HG02938 (cell line): Measurements from ENCODE around the gene SGTB.
"Not testable (repeated sequence)": the region's sequence is repeated elsewhere in the genome, so short reads cannot be mapped to it uniquely, and the experiment has no call there.

Source experiments
- ATAC-seq: cut with Tn5 transposase; IDR thresholded peaks from one replicate; pipeline ENCODE4 v1.9.1; 2021; ENCODE audit warnings: mild to moderate bottlenecking, moderate library complexity; ENCODE audit not compliant: unreplicated experiment

SGTB gene

DNA sequence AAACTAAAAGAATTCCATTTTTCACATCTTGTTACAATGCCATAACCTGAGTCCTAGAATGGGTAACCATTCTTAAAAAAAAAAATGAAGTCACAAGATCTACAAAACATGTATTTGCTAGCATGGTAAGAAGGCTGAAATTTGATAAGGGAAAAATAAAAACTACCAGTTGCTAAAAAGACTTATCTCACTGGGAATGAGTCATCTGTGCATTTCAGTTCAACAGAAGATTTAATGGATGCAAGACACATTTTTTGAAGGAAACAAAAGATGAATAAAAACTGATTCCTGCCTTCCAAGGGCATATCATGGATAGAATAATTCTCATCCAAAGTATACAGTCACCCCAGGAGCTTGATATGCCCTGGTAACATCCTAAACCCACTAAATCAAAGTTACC lies 47.2 kb downstream of the SGTB start:
- no peak for ATAC-seq

DNA sequence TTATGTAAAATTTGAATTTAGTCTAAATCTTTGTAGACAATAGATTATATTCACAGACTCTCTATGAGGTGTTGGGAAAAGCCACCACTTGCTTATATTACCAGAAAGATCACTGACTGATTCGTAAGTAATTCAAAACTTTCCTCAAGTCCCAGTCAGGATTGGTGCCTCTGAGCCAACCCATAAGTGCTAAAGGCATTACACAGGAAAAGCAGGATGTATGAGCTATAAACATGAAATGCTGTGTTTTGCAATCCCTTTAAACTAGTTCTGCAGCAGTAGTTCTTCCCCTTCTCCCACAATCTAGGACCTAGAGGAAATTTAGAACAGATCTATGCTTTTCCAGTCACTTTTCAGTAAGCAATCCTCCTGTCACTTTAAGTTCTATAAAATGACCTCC lies 49.1 kb downstream of the SGTB start:
- ATAC-seq: no peak

DNA sequence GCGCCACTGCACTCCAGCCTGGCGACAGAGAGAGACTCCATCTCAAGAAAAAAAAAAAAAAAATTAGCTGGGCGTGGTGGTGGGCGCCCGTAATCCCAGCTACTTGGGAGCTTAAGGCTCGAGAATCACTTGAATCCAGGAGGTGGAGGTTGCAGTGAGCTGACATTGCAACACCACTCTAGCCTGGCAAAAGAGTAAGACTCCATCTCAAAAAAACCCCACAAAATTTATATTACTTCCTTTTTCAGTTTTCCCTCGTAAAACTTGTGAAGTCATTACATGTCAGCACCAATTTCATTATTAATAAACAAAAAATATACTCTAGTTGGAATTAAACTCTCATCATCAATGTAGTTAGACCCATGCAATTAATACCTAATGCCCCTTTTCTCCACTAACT lies 53.2 kb downstream of the SGTB start:
- no peak for ATAC-seq

DNA sequence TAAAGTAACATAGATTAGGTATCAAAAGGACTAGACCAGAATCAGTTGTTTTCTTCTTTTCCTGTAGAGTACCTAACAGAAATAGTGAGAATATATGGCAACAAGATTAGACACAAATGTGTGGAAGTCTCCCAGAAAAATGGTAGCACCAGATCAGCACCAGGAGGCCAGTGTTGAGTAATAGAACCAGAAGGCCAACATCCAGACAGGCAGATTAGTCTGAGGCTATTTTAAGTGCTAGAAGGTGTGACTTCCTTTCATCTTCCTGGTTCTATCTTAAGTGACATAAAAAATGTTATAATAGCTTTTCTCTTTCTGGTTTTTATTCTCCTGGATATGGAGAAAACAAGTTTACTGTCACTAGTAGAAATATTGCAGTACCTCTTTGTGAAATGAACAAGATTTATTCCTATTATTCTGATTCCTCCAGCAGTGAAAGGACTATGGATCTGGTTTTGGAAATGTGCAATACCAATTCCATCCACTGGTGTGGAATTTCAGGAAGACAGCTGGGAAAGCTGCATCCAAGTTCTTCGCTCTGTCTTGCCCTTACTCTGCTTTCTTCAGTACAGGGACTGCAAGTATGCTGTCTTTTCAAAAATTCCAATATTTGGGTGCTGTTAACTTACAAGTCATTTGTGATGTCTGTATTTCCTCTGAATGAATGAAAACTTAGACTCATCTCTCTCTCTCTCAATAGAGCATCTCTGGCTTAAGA lies 57.9 kb downstream of the SGTB start:
- no peak for ATAC-seq

DNA sequence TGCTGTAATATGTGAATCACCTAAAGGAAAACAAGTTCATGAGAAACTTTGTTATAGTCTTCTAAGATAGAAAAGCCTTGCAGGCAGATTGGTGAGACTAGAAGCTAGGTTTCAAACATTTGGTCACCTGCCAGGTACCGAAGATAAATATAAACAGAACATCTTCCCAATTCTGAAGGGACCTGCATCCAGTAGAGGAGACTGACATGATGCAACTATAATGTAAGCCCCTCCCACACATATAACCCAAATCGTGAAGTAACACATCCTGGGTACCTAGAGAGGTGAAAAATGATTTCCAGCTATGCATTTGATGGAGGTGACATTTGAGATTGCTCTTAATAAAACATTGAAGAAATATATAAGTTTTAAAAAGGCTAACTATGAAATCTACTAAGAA lies 67.2 kb downstream of the SGTB start:
- ATAC-seq: no peak

DNA sequence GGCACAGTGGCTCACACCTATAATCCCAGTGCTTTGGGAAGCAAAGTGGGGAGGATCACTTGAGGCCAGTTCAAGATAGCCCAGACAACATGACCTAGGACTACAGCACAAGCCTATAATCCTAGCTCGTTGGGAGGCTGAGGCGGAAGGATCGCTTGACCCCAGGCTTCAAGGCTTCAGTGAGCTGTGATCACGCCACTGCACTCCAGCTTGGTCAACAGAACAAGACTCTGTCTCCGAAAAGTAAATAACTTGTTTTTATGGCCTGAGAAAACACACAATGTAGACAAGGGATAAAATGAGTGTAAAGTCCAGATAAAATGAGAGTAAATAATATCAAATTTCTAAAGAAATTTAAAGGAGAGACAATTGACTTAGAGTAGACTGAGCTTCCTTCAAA lies 70.8 kb downstream of the SGTB start:
- no peak for ATAC-seq

DNA sequence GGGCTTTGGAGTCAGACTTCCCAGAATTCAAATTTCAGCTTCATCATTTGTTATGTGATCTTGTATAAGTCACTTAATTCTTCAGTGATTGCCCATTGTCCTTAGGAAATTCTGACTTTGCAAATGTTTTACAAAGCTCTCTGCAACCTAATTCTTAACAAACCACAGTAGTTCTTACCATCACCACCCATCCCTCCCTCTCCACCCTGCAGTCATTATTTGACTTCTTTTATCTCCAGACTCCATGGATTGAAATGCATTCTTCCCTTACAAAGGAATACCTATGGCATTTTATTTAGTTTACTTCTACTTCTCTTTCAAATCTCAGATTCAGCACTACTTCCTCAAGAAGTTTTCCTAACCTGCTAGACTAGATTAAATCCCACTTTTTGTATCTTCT lies 74.0 kb downstream of the SGTB start:
- ATAC-seq: no peak

DNA sequence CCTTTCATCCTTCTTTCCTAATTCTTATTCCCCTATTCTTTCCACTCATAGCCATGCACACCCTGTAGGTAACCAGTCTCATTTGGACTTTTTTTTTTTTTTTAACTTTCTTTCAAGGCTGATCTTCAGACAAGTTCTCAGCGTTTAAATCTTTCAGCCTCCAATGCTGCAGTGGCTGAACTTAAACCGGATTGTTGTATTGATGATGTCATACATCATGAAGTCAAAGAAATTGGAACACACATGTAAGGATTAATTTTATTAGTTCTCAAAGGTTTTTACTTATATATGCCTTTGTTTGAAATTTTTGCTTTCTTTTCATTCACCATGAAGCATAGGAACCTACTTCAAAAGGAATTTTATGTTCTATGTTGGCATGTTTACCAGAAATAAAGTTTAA lies 75.0 kb downstream of the SGTB start:
- no peak for ATAC-seq

DNA sequence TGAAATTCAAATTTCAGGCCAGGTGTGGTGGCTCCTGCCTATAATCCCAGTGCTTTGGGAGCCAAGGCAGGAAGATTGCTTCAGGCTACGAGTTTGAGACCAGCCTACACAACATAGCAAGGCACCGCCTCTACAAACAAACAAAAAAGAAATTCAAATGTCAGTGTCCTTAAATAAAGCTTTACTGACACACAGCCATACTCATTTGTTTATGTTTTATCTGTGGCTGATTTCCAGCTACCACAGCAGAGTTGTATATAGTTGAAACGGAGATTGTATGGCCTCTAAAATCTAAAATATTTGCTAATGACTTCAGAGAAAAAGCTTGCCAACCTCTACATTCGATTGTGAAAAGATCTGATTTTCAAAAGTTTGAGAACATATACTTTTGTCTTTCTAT lies 81.7 kb downstream of the SGTB start:
- no peak for ATAC-seq

DNA sequence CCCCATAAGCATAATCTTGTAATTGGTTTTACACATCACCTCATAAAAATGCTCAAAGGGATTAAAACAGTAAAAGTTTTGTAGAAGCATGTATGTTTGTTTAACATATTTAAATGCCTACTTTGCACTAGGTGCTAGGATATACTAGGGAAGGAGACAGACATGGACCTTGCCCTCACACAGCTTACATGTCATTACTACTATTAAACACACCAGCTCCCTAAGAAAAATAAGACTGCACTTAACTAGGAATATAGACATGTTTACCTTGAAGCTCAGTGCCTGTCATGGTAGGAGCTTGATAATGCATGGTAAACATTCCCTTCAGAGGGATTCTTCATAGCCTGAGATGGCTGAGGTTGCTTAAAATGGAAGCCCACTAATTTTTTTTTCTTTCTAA lies 90.9 kb downstream of the SGTB start:
- ATAC-seq: no peak

DNA sequence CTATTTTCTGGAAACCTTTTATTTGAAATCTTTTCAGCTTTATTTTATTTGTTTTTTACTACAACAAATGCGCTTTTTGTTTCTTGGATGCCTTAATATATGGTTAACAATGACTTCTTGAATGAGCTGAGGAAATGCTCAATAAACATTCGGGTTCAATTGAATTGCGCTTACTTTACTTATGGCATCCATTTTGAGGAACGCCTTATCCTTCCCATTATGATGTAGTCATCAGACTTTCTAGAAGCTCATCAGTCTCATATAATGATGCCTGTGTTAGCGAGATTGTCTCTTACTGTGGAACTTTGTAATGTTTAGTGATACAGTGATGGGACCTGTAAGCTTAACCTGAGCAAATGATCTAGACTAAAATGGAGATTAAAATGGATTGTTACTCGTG lies 96.2 kb downstream of the SGTB start:
- ATAC-seq: no peak

DNA sequence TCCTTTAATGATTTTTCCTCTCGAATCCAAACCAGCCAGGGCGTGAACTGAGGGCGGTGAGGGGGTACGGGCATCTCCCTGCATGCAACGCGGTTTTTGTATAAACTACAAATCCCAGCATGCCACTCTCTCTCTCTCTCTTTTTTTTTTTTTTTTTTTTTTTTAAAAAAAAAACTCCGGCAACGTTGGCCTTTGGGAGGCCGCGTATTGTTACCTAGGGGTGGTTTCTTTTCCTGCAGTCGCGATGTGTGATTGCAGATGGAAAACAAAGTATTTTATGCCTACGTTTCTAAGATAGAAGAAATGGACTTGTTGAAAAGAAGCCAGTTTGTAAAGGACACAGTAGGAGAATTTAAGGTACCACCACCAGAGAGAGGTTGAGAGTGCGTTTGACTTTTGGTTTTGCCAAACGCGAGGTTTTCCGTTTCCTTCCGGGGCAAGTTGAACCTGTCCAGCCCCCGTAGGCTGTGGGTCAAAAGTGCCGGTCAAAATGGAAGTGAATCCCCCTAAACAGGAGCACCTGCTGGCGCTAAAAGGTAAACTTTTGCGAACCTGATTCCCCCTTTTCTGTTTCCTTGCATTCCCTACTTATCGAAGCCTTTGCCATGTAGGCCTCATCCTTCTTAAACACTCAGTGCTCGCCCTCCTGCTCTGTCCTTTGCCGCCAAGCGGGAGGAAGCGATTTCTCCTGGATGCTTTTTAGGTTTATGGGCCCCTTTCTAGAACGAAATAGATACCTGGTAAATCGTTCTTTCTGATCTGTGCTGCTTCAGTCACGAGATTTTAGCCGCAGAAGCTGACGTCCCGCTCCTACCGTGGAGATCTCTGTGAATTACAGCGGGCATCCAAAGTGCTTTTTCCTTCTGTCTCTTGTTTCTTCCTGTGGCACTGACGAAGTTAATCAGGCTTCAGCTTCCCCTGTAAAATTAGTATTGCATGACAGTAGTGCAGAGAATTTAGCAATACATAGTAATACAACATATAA lies 97.0 kb downstream of the SGTB start, which contains the start of the genes SHLD3 and TRAPPC13:
Gene SHLD3 (plus strand): TSS at position 457 of the 985 bp plus-strand sequence. CDS start 4,561 bp downstream, outside the sequence.
Gene TRAPPC13 (plus strand): TSS at position 457 of the 985 bp plus-strand sequence. CDS start 34 bp downstream, at position 491.
- ATAC-seq: peak; percentile 73

DNA sequence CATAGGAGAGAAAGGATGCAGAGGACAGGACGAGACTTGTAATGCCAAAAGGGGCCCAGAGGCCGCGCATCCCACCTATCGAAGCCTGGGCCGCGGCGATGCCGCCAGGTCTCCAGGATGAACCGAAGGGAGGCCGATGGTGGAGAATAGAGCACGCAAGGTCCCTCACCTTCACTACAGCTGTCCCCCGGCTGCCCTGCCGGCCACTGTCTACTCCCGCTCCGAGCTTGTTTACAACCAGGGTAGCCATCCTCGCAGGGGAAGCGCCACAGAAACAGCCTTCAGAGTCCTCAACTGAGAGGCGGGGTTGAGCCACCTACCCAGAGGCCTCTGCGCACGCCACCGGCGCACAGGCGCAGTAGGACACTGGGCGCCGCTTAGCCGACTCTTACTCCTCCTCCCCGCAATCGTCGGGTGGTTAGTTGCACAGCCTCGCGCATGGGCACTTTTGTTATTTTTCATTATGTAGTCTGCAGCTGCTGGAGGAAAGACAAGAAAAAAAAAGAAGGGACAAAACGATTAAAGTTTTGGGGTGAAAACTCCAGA lies 97.8 kb downstream of the SGTB start, which contains the start of gene TRIM23:
Gene TRIM23 (minus strand): TSS at position 309 of the 546 bp plus-strand sequence. CDS start 59 bp downstream, at position 250.
- peak; percentile 90 for ATAC-seq

DNA sequence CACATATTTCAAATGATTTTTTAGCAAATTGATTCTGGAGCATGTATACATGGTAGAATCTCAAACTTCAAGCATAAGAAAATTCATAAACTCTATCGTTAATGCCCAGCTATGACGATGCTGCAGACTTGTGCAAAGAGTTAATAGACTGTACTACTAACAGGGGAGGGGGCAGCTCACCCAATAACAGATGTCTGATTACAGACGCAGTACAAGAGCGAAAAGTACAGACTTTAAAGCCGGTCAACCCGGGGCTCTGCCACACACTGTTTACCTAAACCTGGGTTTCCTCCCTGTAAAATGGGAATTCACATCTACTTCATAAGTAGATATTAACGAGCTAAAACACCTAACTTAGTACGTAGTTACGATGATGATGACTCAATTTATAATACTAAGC lies 98.4 kb downstream of the SGTB start:
- ATAC-seq: no peak

DNA sequence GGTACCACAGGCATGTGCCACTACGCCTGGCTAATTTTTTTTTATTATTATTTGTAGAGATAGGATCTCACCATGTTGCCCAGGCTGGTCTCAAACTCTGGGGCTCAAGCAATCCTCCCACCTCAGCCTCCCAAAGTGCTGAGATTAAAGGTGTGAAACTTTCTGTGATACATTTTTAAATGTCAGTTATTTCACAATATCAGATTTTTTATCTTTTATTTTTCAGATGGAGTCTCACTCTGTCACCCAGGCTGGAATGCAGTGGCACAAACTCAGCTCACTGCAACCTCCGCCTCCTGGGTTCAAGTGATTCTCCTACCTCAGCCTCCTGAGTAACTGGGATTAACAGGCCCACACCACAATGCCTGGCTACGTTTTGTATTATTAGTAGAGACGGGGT lies 99.9 kb downstream of the SGTB start:
- not testable (repeated sequence) for ATAC-seq

DNA sequence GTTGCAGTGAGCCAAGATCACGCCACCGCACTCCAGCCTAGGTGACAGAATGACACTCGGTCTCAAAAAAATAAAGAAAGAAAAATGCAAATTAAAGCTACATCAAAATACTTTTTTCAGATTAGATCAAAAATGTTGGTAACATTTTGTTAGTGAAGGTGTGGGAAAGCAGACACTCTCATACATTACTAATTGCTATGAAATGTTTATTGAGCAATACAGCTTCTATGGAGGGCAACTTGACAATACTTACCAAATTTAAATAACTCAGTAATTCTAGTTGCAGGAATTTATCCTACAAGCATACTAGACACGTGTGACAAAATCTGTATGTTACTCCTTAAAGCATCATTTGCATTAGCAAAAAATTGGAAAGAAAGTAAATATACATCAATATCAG lies 101.9 kb downstream of the SGTB start:
- ATAC-seq: no peak
